ENCODE measurements around the gene GAS7.
A peak's percentile ranks its signal among the peaks of the same experiment; 100 is the strongest.

GAS7 gene

DNA sequence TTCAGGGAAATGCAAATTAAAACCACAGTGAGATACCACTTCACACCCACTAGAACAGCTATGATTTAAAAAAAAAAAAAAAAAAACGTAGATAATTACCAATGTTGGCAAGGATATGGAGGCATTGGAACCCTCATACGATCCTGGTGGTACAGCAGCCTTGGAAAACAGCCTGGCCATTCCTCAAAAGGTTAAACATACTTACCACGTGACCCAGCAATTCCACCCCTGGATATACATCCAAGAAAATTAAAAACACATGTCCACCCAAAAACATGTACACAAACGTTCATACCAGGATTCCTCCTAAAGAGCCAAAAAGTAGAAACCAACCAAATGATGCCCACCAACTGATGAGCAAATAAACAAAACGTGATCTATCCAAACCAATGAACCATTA lies 68.1 kb downstream of the GAS7 start:
- DNase-seq = no peak

DNA sequence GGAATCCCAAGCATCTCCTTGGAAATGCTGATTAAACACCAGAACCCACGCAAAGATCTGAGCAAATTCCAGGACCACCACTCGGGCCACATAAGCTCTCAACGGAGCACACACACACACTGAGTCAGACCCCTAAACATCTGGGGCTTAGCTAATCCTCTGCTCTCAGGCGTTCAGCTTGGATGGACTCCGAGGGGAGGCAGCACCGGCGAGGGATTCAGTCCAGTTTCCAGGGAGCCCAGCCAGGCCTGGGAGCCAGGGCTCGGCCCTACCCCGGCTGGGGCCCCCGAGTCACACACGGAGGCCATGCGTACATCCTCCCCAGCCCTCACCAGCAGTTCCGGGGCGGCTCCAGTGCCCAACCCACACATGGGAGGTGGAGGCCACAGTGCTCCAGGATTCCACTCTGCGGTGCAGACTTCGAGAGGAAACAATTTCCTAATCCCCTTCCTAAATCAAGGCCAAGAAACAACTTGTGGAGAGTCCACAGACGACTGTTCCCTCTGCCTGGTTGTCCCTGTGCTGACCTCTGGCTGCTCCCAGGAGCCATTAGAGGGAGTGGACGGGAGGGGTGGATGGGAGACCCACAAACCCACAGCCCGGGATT lies 70.5 kb downstream of the GAS7 start:
- no peak for DNase-seq

DNA sequence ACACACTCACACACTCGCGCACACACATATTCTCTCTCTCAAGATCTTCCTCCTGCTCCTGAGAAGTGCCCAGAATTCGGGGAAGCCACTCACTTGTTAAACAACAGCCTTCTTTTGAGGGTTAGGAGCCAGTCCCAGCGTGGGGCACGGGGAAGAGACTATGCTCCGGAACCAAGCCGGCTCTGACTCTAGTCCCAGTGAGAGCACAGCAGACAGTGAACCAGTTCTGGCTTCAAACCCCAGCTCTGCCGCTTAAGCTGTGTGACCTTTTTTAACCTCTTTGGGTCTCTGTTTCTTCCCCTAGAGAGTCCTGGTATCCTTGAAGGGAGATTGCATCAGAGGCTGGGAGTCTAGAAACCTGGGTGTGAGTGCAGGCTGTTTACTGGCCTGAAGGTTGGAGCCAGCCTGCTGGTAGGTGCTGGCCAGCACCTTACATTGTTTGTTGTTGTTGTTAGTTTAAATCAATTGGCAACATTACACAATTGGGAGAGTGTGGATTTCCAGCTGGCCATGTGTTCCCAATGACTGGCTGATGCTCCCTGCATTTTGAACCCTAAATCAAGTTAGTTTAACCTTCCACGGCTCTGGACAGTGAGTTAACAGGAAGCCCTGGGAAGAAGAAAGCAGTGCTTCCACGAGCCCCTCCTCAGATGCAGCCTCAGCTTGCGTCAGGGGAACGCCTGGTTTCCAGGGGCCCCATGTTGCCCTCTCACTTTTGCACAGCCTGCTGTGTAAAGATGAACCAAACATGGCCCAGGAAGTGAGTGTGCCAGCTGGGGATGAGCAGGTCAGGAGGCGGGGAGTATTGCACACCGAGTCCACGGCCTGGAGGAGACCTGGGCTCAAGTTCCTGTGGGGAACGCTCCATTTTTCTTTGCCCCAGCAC lies 71.5 kb downstream of the GAS7 start:
- no peak for DNase-seq

DNA sequence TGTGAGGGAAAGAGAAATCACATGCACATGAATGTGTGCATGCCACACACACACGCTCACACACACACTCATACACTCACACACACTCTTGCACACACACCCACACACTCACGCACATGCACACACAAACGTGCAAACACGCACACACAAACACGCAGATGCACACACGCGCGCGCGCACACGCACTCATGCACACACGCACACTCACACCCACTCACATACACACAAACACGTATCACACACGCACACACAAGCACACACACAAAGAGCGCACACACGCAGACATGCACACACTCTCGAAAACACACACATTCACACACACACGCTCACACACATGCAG lies 72.2 kb downstream of the GAS7 start:
- no peak for DNase-seq

DNA sequence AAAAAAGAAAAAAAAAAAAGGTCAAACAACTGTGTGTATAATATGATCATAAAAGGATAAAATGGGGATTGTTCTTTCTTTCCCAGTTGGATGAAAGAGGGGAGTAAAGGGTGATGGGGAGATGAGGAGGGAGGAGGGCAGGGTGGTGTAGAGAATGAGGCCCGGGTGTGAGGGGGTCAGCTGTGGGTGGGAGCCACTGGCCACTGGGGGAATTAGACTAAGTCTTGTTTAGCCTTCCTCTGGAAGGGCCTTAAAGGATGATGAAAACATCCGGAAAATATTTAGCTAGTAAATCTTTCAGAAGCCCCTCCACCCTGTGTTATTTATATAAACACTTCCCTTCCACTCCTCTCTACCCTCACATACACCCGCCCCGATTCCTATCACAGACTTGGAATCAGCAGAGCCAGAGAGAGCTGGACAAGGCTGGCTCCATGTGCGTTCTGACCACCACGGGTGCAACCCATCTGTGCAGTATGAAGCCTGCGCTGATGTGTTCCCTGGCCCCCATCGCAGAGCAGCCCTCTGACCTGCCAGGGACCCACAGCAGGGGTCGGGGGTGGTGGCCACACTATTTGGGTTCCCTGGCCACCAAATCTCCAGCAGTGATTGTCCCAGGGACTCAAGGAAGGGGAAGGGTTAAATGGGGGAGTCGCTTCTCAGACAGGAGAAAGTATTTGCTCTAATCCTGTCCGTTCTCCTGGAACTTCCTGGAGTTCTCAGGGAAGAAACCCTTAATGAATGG lies 72.7 kb downstream of the GAS7 start:
- DNase-seq = no peak

GRCh38 chr17:10123093-10123492 lies 75.3 kb downstream of the GAS7 start:
- DNase-seq = no peak

DNA sequence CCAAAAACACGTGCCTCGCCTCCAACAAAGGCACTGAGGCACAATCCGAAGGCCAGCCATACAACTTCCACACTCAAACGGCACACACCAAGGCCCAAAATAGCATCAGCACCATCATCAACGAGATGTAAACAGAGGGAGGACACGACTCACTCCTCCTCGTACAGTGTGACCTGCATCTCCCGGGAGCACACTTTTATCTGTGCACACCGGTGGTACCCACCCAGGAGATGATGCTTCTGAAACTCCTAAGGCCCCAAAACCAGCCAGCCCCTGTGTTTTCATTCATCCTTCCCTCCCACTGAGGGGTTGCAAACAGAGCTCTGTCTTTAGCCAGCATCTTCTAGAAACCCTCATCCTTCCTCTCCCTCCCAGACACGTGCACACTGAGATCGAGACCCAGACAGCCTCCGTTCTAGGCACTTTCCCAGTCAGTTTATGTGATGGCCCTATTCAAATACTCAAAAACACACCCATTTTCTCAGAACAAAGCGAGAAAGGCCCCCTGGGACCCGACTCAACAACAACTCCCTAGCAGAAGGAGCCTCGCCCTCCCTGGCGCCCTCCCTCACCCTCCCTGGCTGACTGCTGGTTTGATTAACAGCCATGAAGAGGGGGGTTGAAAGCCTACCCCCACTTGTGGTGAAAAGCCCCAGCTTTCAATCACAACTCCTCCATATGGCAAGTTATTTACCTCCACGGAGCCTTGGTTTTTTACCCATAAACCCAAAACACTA lies 76.3 kb downstream of the GAS7 start:
- DNase-seq = no peak

DNA sequence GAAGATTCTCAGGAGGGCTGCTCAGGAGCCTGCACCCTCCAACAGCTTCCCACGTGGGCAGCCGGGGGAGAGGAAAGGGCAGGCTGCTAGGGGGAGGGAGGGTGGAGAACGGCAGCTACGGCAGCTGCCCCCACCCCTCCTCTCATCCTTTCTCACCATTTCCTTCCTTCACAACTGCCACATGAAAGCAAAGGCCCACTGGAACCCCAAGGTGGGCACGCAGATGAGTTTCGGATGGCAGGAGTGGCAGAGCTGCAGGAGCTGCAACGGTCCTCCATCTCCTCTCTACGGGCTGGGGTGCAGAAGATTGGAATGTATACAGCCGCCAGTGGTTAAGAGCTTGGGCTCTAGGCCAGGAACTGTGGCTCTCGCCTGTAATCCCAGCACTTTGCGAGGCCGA lies 77.7 kb downstream of the GAS7 start:
- DNase-seq = no peak

DNA sequence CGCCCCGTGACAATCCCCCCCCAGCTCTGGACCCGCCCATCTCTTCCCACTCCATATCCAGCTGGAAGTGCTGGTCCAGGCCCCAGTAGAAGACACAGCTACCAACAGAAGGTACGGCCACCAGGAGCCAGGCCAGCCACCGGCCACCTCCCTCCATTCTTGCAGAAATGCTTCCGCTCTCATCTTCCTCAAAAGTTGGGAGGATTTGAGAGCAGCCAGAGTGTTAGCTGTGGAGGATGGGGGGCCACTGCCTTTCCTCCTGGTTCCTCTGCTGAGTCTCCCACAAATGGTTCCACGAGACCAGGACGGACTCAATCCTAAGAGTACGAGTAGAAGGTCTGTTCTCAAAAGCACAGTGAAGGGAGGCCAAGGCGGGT lies 78.3 kb downstream of the GAS7 start:
- no peak for DNase-seq

GRCh38 chr17:10119203-10120108 lies 79.0 kb downstream of the GAS7 start:
- peak; percentile 4 for DNase-seq

DNA sequence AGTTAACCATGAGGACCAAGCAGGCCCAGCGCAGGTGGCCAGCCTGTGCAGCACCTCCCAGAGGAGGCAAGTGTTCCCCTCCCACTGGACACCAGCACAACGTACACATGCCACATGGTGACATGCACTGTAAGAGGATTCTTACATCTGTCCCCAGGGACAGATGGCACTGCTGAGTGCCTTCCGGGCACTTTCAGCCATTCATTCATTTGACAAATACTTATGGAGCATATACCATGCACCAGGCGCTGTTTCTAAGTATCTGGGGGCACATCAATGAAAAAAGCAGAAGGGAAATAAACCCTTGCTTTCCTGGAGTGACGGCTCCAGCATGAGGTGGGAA lies 79.6 kb downstream of the GAS7 start:
- DNase-seq = no peak

GRCh38 chr17:10117581-10118001 lies 80.8 kb downstream of the GAS7 start:
- DNase-seq = no peak

- DNase-seq = no peak
Measured at GRCh38 chr17:10116753-10117420, 81.5 kb downstream of the GAS7 start.

DNA sequence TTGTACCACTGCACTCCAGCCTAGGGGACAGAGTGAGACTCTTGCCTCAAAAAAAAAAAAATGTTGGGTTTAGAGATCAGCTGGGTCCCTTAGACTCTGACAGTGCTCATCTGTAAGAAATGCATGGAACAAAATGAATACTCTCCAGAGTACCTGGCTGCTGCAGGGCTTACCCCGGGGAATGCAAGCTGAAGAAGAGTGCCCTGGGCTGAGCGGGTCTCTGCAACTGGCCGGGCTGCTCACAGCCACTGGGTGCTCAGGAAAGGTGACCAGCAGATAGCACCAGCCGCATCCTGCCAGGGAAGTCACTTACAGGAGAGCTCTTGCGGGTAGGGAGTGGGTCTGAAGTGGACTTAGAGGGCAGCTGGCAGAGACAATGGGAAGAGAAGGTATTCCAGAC lies 82.1 kb downstream of the GAS7 start:
- DNase-seq = no peak

DNA sequence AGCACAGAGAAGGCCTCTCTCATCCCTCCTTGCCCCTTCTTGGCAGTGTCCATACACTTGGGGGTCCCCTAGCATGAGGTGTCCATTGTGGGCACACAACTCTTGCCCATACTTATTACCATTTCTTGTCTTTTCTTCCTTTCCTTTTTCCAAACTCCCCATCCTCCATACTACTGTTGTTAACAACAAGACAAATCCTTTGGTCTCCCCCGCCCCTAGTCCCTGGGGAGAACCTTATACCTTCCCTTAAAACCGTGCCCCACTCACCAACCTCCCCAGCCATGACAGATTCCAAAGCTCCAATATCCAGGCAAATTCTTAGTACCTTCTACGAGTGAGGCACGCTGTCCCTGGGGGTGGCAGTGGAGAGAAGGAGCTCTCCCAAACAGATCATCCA lies 82.9 kb downstream of the GAS7 start:
- DNase-seq = no peak

DNA sequence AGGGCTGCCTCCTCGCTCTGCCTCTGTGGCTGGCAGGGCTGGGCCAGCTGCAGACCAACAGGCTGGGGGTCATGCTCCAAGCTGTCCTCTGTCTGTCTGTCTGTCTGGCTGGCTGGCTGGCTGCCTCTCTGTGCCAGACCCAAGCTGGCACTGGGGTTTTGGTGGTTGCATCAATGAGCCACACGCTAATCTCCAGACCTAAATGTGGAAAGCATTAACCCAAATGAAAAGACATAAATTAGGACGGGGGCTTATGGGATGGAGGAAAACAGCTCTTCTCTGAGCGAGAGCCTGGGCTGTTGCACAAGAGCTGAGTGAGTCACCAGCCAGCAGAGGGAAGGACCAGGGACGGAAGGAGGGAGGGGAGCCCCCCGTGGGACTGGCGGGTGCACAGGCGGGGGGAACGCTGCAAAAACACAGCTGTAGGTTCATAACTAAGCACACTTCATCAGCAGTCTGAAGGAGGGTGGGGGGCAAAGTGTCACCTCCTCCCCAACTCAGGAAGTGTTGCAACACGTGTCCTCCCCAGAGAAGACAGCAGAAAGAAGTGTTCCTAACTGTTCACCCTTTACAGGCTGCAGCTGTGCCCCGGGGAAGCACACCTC lies 83.4 kb downstream of the GAS7 start:
- DNase-seq = no peak

DNA sequence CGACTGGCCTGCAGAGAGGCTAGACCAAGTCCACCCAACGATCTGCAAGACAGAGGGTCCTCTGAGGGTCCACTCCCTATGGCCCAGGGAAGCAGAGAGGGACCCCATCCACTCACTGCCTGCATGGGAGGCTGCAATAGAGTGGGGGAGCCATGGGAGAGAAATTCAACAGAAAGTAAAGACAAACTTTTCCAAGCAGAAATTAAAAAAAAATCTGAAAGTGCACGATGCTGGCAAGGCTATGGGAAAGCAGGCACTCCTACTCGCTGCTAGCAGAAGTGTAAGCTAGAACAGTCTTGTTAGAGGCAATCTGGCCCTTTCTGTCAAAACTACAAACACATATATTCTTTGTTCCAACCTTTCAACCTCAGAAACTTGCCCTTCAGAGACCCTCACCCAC lies 85.4 kb downstream of the GAS7 start:
- no peak for DNase-seq

- no peak for DNase-seq
Measured at GRCh38 chr17:10111907-10112452, 86.4 kb downstream of the GAS7 start.

DNA sequence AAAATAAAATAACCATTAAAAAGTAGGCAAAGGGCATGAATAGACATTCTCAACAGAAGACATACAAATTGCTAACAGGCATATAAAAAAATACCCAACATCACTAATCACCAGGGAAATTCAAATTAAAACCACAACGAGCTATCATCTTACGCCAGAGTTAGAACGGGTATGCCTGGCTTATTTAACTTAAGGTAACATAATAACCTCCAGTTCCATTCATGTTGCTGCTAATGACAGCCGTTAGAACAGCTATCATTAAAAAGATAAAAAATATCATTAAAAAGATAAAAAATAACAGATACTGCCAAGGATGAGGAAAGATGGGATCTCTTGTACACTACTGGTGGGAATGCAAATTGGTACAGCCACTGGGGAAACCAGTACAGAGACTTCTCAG lies 89.3 kb downstream of the GAS7 start:
- DNase-seq = no peak

GRCh38 chr17:10107316-10108165 lies 90.9 kb downstream of the GAS7 start:
- no peak for DNase-seq
